ENCODE results near the gene ZNF785.
A peak's percentile ranks its signal among the peaks of the same experiment; 100 is the strongest.
"Not testable (repeated sequence)": the region's sequence is repeated elsewhere in the genome, so short reads cannot be mapped to it uniquely, and the experiment has no call there.

Gene ZNF785

GRCh38 chr16:30561089-30561816 is 24.2 kb downstream of the ZNF785 start:
- DNase-seq, result peak; percentile 31 to 43

- no peak for DNase-seq
These were observed 25.8 kb downstream of the ZNF785 start for GRCh38 chr16:30559690-30560089.

- no peak for DNase-seq
These were observed 26.6 kb downstream of the ZNF785 start for GRCh38 chr16:30558789-30559377.

GRCh38 chr16:30557957-30558788 is 27.3 kb downstream of the ZNF785 start, which contains the start of gene ZNF764:
TSS of gene ZNF764 (minus strand) at chr16:30558374. CDS start at chr16:30558182, 192 bp downstream.
- peak; percentile 98 to 99 for DNase-seq

GRCh38 chr16:30557707-30557956 is 27.9 kb downstream of the ZNF785 start:
- DNase-seq, result peak in 1 of 2 donors; percentile 54

- DNase-seq, result no peak
These were observed 29.4 kb downstream of the ZNF785 start for GRCh38 chr16:30556125-30556473.

GRCh38 chr16:30555315-30556124 is 30.0 kb downstream of the ZNF785 start:
- DNase-seq, result no peak

GRCh38 chr16:30554557-30555314 is 30.8 kb downstream of the ZNF785 start:
- no peak for DNase-seq

GRCh38 chr16:30553393-30553899 is 32.1 kb downstream of the ZNF785 start:
- DNase-seq, result no peak

- DNase-seq, result no peak
These were observed 32.5 kb downstream of the ZNF785 start for GRCh38 chr16:30552956-30553355.

GRCh38 chr16:30551781-30552180 is 33.7 kb downstream of the ZNF785 start:
- peak; percentile 66 to 84 for DNase-seq

- no peak for DNase-seq
These were observed 36.9 kb downstream of the ZNF785 start for GRCh38 chr16:30548416-30549253.

GRCh38 chr16:30546115-30546514 is 39.4 kb downstream of the ZNF785 start:
- DNase-seq, result no peak

- DNase-seq, result no peak
These were observed 42.4 kb downstream of the ZNF785 start for GRCh38 chr16:30543067-30543466.

GRCh38 chr16:30541502-30542329 is 43.8 kb downstream of the ZNF785 start:
- DNase-seq, result no peak

- DNase-seq, result not testable (repeated sequence)
These were observed 44.5 kb downstream of the ZNF785 start for GRCh38 chr16:30540916-30541464.

- not testable (repeated sequence) for DNase-seq
These were observed 45.4 kb downstream of the ZNF785 start for GRCh38 chr16:30539986-30540526.

- no peak for DNase-seq
These were observed 46.2 kb downstream of the ZNF785 start for GRCh38 chr16:30539000-30539964.
